Posterior vena cava (tissue), 2 donors: Measurements from ENCODE around the gene GFPT1. TPM values are rescaled to one million over a fixed set of nuclear protein-coding genes. Genes with fewer than 3 reads are reported as not detected.
A peak's percentile ranks its signal among the peaks of the same experiment; 100 is the strongest.
"Not testable (repeated sequence)": the region's sequence is repeated elsewhere in the genome, so short reads cannot be mapped to it uniquely, and the experiment has no call there.

Experiments used
- DNase-seq: peaks from one replicate; pipeline ENCODE4 v3.0.0-alpha.2; 2020; ENCODE audit warnings: low spot score
- intact Hi-C, 2 donors: fragments of 100-400 bp; cut with DNase I; formaldehyde crosslinking; loops; one replicate each; pipeline versions ENCODE4 v1.14.1 to v1.14.2; 2022 to 2023
- long read RNA-seq, 2 donors: library from polyadenylated mRNA; unstranded; transcript quantifications; one replicate each; pipeline ENCODE4 v2.0.0, GENCODE V29; 2020 to 2021
- total RNA-seq, 2 donors: library from RNA; stranded (reverse); fragmentation: NEBNext Ultra II Directional; extraction: Animal tissue kit (Norgen Biotek cat#: 25700); gene quantifications; one replicate each; pipeline ENCODE4 v1.2.1, GENCODE V29; 2021
- donor health status: DM: yes; HTN: yes; CAD: no.
- donor health status: DM: yes; HTN: yes; CAD: no.

GFPT1 gene
- 10 to 100 TPM; 45.6 to 75.8 TPM for total RNA-seq
- long read RNA-seq, donor 1, full-length matches to known transcripts = 13 of 21 reads
- long read RNA-seq, donor 1, partial matches to known transcripts = 0 of 21 reads
- long read RNA-seq, donor 1, other reads (novel, unspliced or antisense) = 8 of 21 reads
- long read RNA-seq, donor 2, full-length matches to known transcripts = 21 of 36 reads
- long read RNA-seq, donor 2, partial matches to known transcripts = 8 of 36 reads
- long read RNA-seq, donor 2, other reads (novel, unspliced or antisense) = 7 of 36 reads

GRCh38 chr2:69386789-69387734, at the start of gene GFPT1:
Gene GFPT1 (minus strand): TSS chr2:69387227. CDS start chr2:69387071, 156 bp downstream.
- intact Hi-C loops = no loop called here
- DNase-seq = peak; percentile 98

GRCh38 chr2:69436596-69436937, 49.5 kb upstream of the GFPT1 start:
- intact Hi-C loops = loop anchor here in 1 of 2 donors (2.0 kb wide), 1 partner anchor 76 kb away; no protein-coding TSS in a partner anchor
- DNase-seq = no peak

- intact Hi-C loops = no loop called here
- DNase-seq = no peak
Measured at GRCh38 chr2:69434753-69435152, 47.7 kb upstream of the GFPT1 start.

- DNase-seq = no peak
- intact Hi-C loops = no loop called here
Measured at GRCh38 chr2:69429491-69430183, 42.6 kb upstream of the GFPT1 start.

GRCh38 chr2:69428981-69429380, 42.0 kb upstream of the GFPT1 start:
- DNase-seq = no peak
- intact Hi-C loops = no loop called here

- DNase-seq = no peak
Measured at GRCh38 chr2:69424419-69424818, 37.4 kb upstream of the GFPT1 start.

GRCh38 chr2:69422198-69422597, 35.2 kb upstream of the GFPT1 start:
- intact Hi-C loops = no loop called here
- DNase-seq = no peak

More at GRCh38 chr2:69424419-69424818, 37.4 kb upstream of the GFPT1 start:
- intact Hi-C loops = no loop called here

GRCh38 chr2:69419111-69419510, 32.1 kb upstream of the GFPT1 start:
- DNase-seq, intact Hi-C loops: not testable (repeated sequence)

- DNase-seq = no peak
- intact Hi-C loops = no loop called here
Measured at GRCh38 chr2:69416147-69416546, 29.1 kb upstream of the GFPT1 start.

- intact Hi-C loops = no loop called here
- DNase-seq = no peak
Measured at GRCh38 chr2:69411120-69411519, 24.1 kb upstream of the GFPT1 start.

- no peak for DNase-seq
- intact Hi-C loops = no loop called here
Measured at GRCh38 chr2:69405306-69405705, 18.3 kb upstream of the GFPT1 start.

- DNase-seq = no peak
- intact Hi-C loops = no loop called here
Measured at GRCh38 chr2:69400121-69400520, 13.1 kb upstream of the GFPT1 start.

- DNase-seq = no peak
- intact Hi-C loops = no loop called here
Measured at GRCh38 chr2:69397234-69397633, 10.2 kb upstream of the GFPT1 start.

GRCh38 chr2:69395866-69396265, 8.8 kb upstream of the GFPT1 start:
- intact Hi-C loops = no loop called here

GRCh38 chr2:69393963-69394362, 6.9 kb upstream of the GFPT1 start:
- intact Hi-C loops = no loop called here
- DNase-seq = no peak

More at GRCh38 chr2:69395866-69396265, 8.8 kb upstream of the GFPT1 start:
- no peak for DNase-seq

- intact Hi-C loops = no loop called here
- DNase-seq = no peak
Measured at GRCh38 chr2:69390471-69390870, 3.4 kb upstream of the GFPT1 start.

GRCh38 chr2:69390001-69390400, 3.0 kb upstream of the GFPT1 start:
- no peak for DNase-seq
- intact Hi-C loops = no loop called here

GRCh38 chr2:69389271-69389670, 2.2 kb upstream of the GFPT1 start:
- DNase-seq = no peak
- intact Hi-C loops = no loop called here

- intact Hi-C loops = no loop called here
- no peak for DNase-seq
Measured at GRCh38 chr2:69387770-69388481, 899 bp upstream of the GFPT1 start.
